NOMO-1 treated with dmso at 0.1 percent for 144 hours (cell line): Measurements from ENCODE around the gene PLG.
"Not testable (repeated sequence)": the region's sequence is repeated elsewhere in the genome, so short reads cannot be mapped to it uniquely, and the experiment has no call there.

ENCODE experiments used
- DNase-seq: peaks from one replicate; lab custom pipeline; 2025; ENCODE audit not compliant: unreplicated experiment; lab: John Stamatoyannopoulos, UW

Gene PLG

GRCh38 chr6:160774399-160774798, 72.4 kb downstream of the PLG start:
- DNase-seq, result no peak

GRCh38 chr6:160775792-160776580, 73.9 kb downstream of the PLG start:
- no peak for DNase-seq

GRCh38 chr6:160779095-160779494, 77.1 kb downstream of the PLG start:
- DNase-seq, result not testable (repeated sequence)

GRCh38 chr6:160780656-160781055, 78.6 kb downstream of the PLG start:
- not testable (repeated sequence) for DNase-seq

GRCh38 chr6:160781298-160781697, 79.3 kb downstream of the PLG start:
- DNase-seq, result no peak

GRCh38 chr6:160782228-160782627, 80.2 kb downstream of the PLG start:
- DNase-seq, result no peak

GRCh38 chr6:160783741-160784140, 81.7 kb downstream of the PLG start:
- no peak for DNase-seq

GRCh38 chr6:160788126-160788525, 86.1 kb downstream of the PLG start:
- DNase-seq, result not testable (repeated sequence)

- DNase-seq, result no peak
These were observed 86.8 kb downstream of the PLG start for GRCh38 chr6:160788806-160789205.

- DNase-seq, result no peak
These were observed 87.4 kb downstream of the PLG start for GRCh38 chr6:160789263-160790027.

GRCh38 chr6:160790028-160790792, 88.2 kb downstream of the PLG start:
- DNase-seq, result peak; percentile 1

GRCh38 chr6:160791459-160791858, 89.4 kb downstream of the PLG start:
- DNase-seq, result no peak

- no peak for DNase-seq
These were observed 90.0 kb downstream of the PLG start for GRCh38 chr6:160791981-160792418.

GRCh38 chr6:160792708-160793107, 90.7 kb downstream of the PLG start:
- no peak for DNase-seq

- DNase-seq, result no peak
These were observed 91.6 kb downstream of the PLG start for GRCh38 chr6:160793652-160794051.

- DNase-seq, result no peak
These were observed 93.7 kb downstream of the PLG start for GRCh38 chr6:160795721-160796120.

- no peak for DNase-seq
These were observed 96.6 kb downstream of the PLG start for GRCh38 chr6:160798625-160799024.

- no peak for DNase-seq
These were observed 97.9 kb downstream of the PLG start for GRCh38 chr6:160799801-160800506.

GRCh38 chr6:160801418-160801817, 99.4 kb downstream of the PLG start:
- no peak for DNase-seq

- DNase-seq, result not testable (repeated sequence)
These were observed 100.0 kb downstream of the PLG start for GRCh38 chr6:160802049-160802448.
